Measurements from ENCODE around the gene RFX2. TPM values are rescaled to one million over a fixed set of nuclear protein-coding genes. Genes with fewer than 3 reads are reported as not detected.

The RFX2 gene
- polyA plus RNA-seq, 2 of the 4 experiments (the other 2 are of a cell fraction) = 3.7 to 3.9 TPM

GRCh38 chr19:5977785-5978605 lies 132.3 kb downstream of the RFX2 start, which contains the start of gene RANBP3:
RANBP3 (minus strand) TSS chr19:5978140; CDS start chr19:5978082, 58 bp downstream.
- H3K9me3 ChIP-seq = no peaks in the 10 kb centered on the region
- TF ChIP-seq, protein P1, sequence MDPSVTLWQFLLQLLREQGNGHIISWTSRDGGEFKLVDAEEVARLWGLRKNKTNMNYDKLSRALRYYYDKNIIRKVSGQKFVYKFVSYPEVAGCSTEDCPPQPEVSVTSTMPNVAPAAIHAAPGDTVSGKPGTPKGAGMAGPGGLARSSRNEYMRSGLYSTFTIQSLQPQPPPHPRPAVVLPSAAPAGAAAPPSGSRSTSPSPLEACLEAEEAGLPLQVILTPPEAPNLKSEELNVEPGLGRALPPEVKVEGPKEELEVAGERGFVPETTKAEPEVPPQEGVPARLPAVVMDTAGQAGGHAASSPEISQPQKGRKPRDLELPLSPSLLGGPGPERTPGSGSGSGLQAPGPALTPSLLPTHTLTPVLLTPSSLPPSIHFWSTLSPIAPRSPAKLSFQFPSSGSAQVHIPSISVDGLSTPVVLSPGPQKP (IDR thresholded peaks at IDR 0.05; ENCODE audit: low read depth, low read length) = no peak
- TF ChIP-seq KDM5A (IDR thresholded peaks at IDR 0.05) = peak; percentile 92
- no peak for TF ChIP-seq NFE2L2 (conservative IDR thresholded peaks at IDR 0.05; ENCODE audit: low read length)
- TF ChIP-seq JUN (IDR thresholded peaks at IDR 0.05) = peak; percentile 22 to 58; a peak in 2 of 5 replicates
- TF ChIP-seq MAZ (IDR thresholded peaks at IDR 0.05; ENCODE audit: borderline replicate concordance, low read depth, low read length) = no peak
- TF ChIP-seq, protein P2, sequence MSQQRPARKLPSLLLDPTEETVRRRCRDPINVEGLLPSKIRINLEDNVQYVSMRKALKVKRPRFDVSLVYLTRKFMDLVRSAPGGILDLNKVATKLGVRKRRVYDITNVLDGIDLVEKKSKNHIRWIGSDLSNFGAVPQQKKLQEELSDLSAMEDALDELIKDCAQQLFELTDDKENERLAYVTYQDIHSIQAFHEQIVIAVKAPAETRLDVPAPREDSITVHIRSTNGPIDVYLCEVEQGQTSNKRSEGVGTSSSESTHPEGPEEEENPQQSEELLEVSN (IDR thresholded peaks at IDR 0.05; ENCODE audit: borderline replicate concordance, low read depth) = peak; percentile 99
- TF ChIP-seq, protein P3, sequence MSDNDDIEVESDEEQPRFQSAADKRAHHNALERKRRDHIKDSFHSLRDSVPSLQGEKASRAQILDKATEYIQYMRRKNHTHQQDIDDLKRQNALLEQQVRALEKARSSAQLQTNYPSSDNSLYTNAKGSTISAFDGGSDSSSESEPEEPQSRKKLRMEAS (IDR thresholded peaks at IDR 0.05) = peak; percentile 97
- TF ChIP-seq ATOH8 (CRISPR knock-in tag; IDR thresholded peaks at IDR 0.05; ENCODE audit: low read depth) = no peak
- TF ChIP-seq POLR2A (IDR thresholded peaks at IDR 0.05; ENCODE audit: low read length) = peak; percentile 72
- TF ChIP-seq PHF8 (IDR thresholded peaks at IDR 0.05; ENCODE audit: borderline replicate concordance, low read depth) = peak; percentile 44; the same call in 1 of the 2 replicates
- no peak for TF ChIP-seq HMGXB4 (CRISPR knock-in tag; IDR thresholded peaks at IDR 0.05; ENCODE audit: borderline replicate concordance)
- 0 out of 2 replicates have a peak, but pooled peaks have one; percentile 12 for TF ChIP-seq TFCP2L1 (CRISPR knock-in tag; IDR thresholded peaks at IDR 0.05)
- TF ChIP-seq KDM1A (IDR thresholded peaks at IDR 0.05; ENCODE audit: low read depth) = no peak
- peak; percentile 93 to 98 for DNase-seq (ENCODE audit: low read depth in 1 of 2, low spot score in 1 of 2)
- H3K4me2 ChIP-seq = peak within 1 kb of the TSS; percentile 98
- CTCF ChIA-PET = interaction anchor here (0.6 to 5.3 kb wide), 6 partner anchors 10 to 602 kb away, joined by 3 to 30 read pairs (median 4); no protein-coding TSS in a partner anchor
- H3K27ac ChIP-seq = peak within 1 kb of the TSS; percentile 88 to 96
- WGBS (ENCODE audit: missing lambda C conversion rate) = 2% methylated on average over 40 of the region's 88 CpGs
- POLR2A ChIA-PET = interaction anchor here (0.5 to 1.0 kb wide), 3 partner anchors 10 to 256 kb away, joined by 3 to 6 read pairs (median 4); no protein-coding TSS in a partner anchor
- no peak for FAIRE-seq
- peak within 1 kb of the TSS; percentile 79 for H3K4me3 ChIP-seq
- peaks cover 27% of the 10 kb centered on the region; the same call in 2 of the 3 replicates for H3K4me1 ChIP-seq
- peak; percentile 95 to 97 for ATAC-seq

DNA sequence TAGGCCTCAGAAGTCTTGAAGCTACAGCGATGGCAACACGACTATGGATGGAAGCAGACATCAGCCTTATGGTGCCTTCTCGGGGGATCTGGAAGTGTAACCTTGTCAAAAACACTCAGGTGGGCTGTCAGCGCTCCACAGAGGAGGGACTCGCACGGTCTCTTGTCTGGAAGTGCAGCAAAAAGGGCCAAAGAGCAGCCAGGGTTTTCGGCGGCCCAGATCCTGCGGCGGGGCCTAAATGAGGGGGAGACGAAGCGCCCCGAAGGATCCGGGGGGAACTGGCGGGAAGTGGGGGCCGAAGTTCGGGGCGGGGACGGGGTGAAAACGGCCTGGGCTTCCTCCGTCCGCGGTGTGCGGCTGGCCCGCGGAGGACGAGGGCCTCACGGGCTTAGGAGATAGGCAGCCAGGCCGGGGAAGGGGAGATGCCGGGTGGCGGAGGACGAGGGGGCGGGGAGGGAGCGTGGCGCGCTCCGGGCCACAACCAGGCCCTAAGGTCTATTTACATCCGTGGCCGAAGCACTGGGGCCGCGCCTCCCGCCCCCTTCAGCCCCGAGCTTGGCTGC lies 133.0 kb downstream of the RFX2 start:
- Histone ChIP-seq H3K4me3 (peak overlapping the region; percentile 79), H3K4me2 (peak overlapping the region; percentile 98), H3K27ac (peak overlapping the region; percentile 88 to 96), H3K4me1 (peaks cover 27% of the 10 kb centered on the region; the same call in 2 of the 3 replicates), H3K9me3 (no peaks in the 10 kb centered on the region)
- 6% methylated on average over 18 of the region's 43 CpGs for WGBS (ENCODE audit: missing lambda C conversion rate)
- no peak for FAIRE-seq
- ATAC-seq = peak in 1 of 2 experiments; percentile 30; a peak in 3 of 6 replicates
- TF ChIP-seq CHD2 (IDR thresholded peaks at IDR 0.05; ENCODE audit: low read length, partially characterized antibody) = no peak
- TF ChIP-seq RFX5 (IDR thresholded peaks at IDR 0.05) = no peak
- TF ChIP-seq POLR2AphosphoS2 (conservative IDR thresholded peaks at IDR 0.05; ENCODE audit: low read length) = no peak
- CTCF ChIA-PET = interaction anchor here (0.9 to 5.3 kb wide), 2 partner anchors 9 to 11 kb away, joined by 3 to 30 read pairs; no protein-coding TSS in a partner anchor
- POLR2A ChIA-PET = interaction anchor here (1.0 kb wide), 2 partner anchors 9 to 13 kb away, joined by 4 to 6 read pairs; no protein-coding TSS in a partner anchor
- DNase-seq (ENCODE audit: low read depth in 1 of 2, low spot score in 1 of 2) = no peak
